IMR-90 (cell line): ENCODE measurements around the gene NOXO1. TPM values are rescaled to one million over a fixed set of nuclear protein-coding genes. Genes with fewer than 3 reads are reported as not detected.

Experiments
- ATAC-seq: fragments of 200-7000 bp; cut with Tn5 transposase; 2 replicates; pipeline ENCODE4 v1.9.1; 2020; ENCODE audit warnings: low read depth, mild to moderate bottlenecking, moderate library complexity
- BruUV-seq: library from RNA; stranded (reverse); fragments of 400-500 nt; replicated peaks from 2 replicates; lab custom pipeline; 2021; lab: Mats Ljungman, UMichigan
- CTCF ChIA-PET: fragments of 300-600 bp; formaldehyde crosslinking; extraction: SDS; loops from one replicate; lab custom pipeline; 2021; ENCODE audit warnings: antibody characterized with exemption; lab: Yijun Ruan, JAX
- POLR2A ChIA-PET: fragments of 300-600 bp; sonication (Branson Sonifier 250); formaldehyde crosslinking; loops from one replicate; lab custom pipeline; 2022; ENCODE audit warnings: antibody characterized with exemption; ENCODE audit not compliant: unreplicated experiment; lab: Charles Lee
- DNase-seq: peaks from one replicate; pipeline ENCODE4 v3.0.0; 2013
- H2AFZ ChIP-seq: replicated peaks from 2 replicates; pipeline ENCODE3; 2013; ENCODE audit warnings: low read length, mild to moderate bottlenecking; ENCODE audit not compliant: poor library complexity
- H2AK5ac ChIP-seq: 2 replicates; pipeline ENCODE4 v1.6.1; 2013; ENCODE audit warnings: low read depth, low read length, inconsistent platforms
- H2AK9ac ChIP-seq: replicated peaks from 2 replicates; pipeline ENCODE3; 2013; ENCODE audit warnings: mild to moderate bottlenecking, low read depth, low read length, moderate library complexity; ENCODE audit not compliant: poor library complexity
- H2BK120ac ChIP-seq: 2 replicates; pipeline ENCODE4 v1.6.1; 2013; ENCODE audit warnings: low read depth, low read length, inconsistent platforms
- H2BK15ac ChIP-seq: 3 replicates; pipeline ENCODE4 v1.6.1; 2013; ENCODE audit warnings: low read depth, low read length, inconsistent platforms
- H2BK20ac ChIP-seq: 2 replicates; pipeline ENCODE4 v1.6.1; 2013; ENCODE audit warnings: low read depth, mild to moderate bottlenecking, inconsistent platforms, low read length, moderate library complexity
- H2BK5ac ChIP-seq: 2 replicates; pipeline ENCODE4 v1.6.1; 2013; ENCODE audit warnings: mild to moderate bottlenecking, low read depth, low read length, inconsistent platforms; ENCODE audit not compliant: poor library complexity, severe bottlenecking
- H3K14ac ChIP-seq: replicated peaks from 2 replicates; pipeline ENCODE4 v1.6.1; 2013; ENCODE audit warnings: low read depth, low read length, inconsistent platforms
- H3K18ac ChIP-seq: 2 replicates; pipeline ENCODE4 v1.6.1; 2013; ENCODE audit warnings: low read depth, low read length, control low read depth
- H3K23ac ChIP-seq: 2 replicates; pipeline ENCODE4 v1.6.1; 2013; ENCODE audit warnings: low read depth, low read length, inconsistent platforms
- H3K27ac ChIP-seq: 2 replicates; pipeline ENCODE4 v1.5.1; 2013; ENCODE audit warnings: mild to moderate bottlenecking, control low read depth, low read length; ENCODE audit not compliant: insufficient read depth
- H3K27me3 ChIP-seq: 2 replicates; pipeline ENCODE4 v1.6.1; 2013; ENCODE audit warnings: low read length; ENCODE audit not compliant: control insufficient read depth, insufficient read depth
- H3K36me3 ChIP-seq: 2 replicates; pipeline ENCODE4 v1.6.1; 2013; ENCODE audit warnings: low read length, mixed read lengths; ENCODE audit not compliant: control insufficient read depth, insufficient read depth
- H3K4ac ChIP-seq: 2 replicates; pipeline ENCODE4 v1.6.1; 2013; ENCODE audit warnings: low read depth, low read length, inconsistent platforms
- H3K4me1 ChIP-seq: 2 replicates; pipeline ENCODE4 v1.6.1; 2013; ENCODE audit warnings: low read length, mixed read lengths; ENCODE audit not compliant: control insufficient read depth, insufficient read depth
- H3K4me2 ChIP-seq: 2 replicates; pipeline ENCODE4 v1.6.1; 2013; ENCODE audit warnings: low read depth, mild to moderate bottlenecking, control low read depth, low read length, moderate library complexity
- H3K4me3 ChIP-seq: 2 replicates; pipeline ENCODE4 v1.5.1; 2013; ENCODE audit warnings: low read depth, mild to moderate bottlenecking, control low read depth, low read length, moderate library complexity; ENCODE audit not compliant: insufficient read depth
- H3K56ac ChIP-seq: 2 replicates; pipeline ENCODE4 v1.6.1; 2013; ENCODE audit warnings: low read length, inconsistent platforms; ENCODE audit not compliant: insufficient read depth; ENCODE audit errors: extremely low read depth
- H3K79me1 ChIP-seq, 2 experiments: 2 replicates each; pipeline ENCODE4 v1.6.1; 2013; ENCODE audit warnings: low read length in 2 of 2, inconsistent platforms in 1 of 2, low read depth in 1 of 2
- H3K9ac ChIP-seq: 2 replicates; pipeline ENCODE4 v1.6.1; 2013; ENCODE audit warnings: low read depth, low read length, control low read depth
- H3K9me1 ChIP-seq: 2 replicates; pipeline ENCODE4 v1.6.1; 2013; ENCODE audit warnings: low read length, inconsistent platforms; ENCODE audit not compliant: insufficient read depth
- H3K9me3 ChIP-seq: 2 replicates; pipeline ENCODE4 v1.6.1; 2013; ENCODE audit warnings: low read length; ENCODE audit not compliant: control insufficient read depth, insufficient read depth
- H4K20me1 ChIP-seq: 2 replicates; pipeline ENCODE4 v1.6.1; 2013; ENCODE audit warnings: low read length, inconsistent platforms; ENCODE audit not compliant: insufficient read depth
- H4K5ac ChIP-seq: 2 replicates; pipeline ENCODE4 v1.6.1; 2013; ENCODE audit warnings: mild to moderate bottlenecking, low read depth, low read length, control low read depth
- H4K8ac ChIP-seq, 2 experiments: 2 replicates each; pipeline ENCODE4 v1.6.1; 2013; ENCODE audit warnings: low read depth in 2 of 2, low read length in 2 of 2, control low read depth in 1 of 2, inconsistent platforms in 1 of 2
- H4K91ac ChIP-seq: 2 replicates; pipeline ENCODE4 v1.6.1; 2013; ENCODE audit warnings: low read depth, low read length, inconsistent platforms; ENCODE audit not compliant: insufficient read depth
- CEBPB ChIP-seq: IDR thresholded peaks from 2 replicates; pipeline ENCODE4 v1.6.1; 2012; ENCODE audit warnings: low read depth, low read length, improper control_type of control experiment
- CHD1 ChIP-seq: IDR thresholded peaks from 2 replicates; pipeline ENCODE4 v1.6.1; 2012; ENCODE audit warnings: low read depth, low read length, improper control_type of control experiment
- CTCF ChIP-seq: conservative IDR thresholded peaks from 2 replicates; pipeline ENCODE4 v1.5.1; 2012; ENCODE audit warnings: mild to moderate bottlenecking, low read depth, low read length, improper control_type of control experiment
- MAFK ChIP-seq: IDR thresholded peaks from 2 replicates; pipeline ENCODE4 v1.6.1; 2012; ENCODE audit warnings: low read depth, low read length, improper control_type of control experiment
- MAZ ChIP-seq: IDR thresholded peaks from 2 replicates; pipeline ENCODE4 v1.6.1; 2012; ENCODE audit warnings: low read depth, mild to moderate bottlenecking, low read length, improper control_type of control experiment, moderate library complexity, borderline replicate concordance
- POLR2A ChIP-seq: IDR thresholded peaks from 2 replicates; pipeline ENCODE4 v1.6.1; 2012; ENCODE audit warnings: mild to moderate bottlenecking, low read depth, low read length
- RAD21 ChIP-seq: IDR thresholded peaks from 2 replicates; pipeline ENCODE4 v1.6.1; 2012; ENCODE audit warnings: low read length, improper control_type of control experiment
- RFX5 ChIP-seq: IDR thresholded peaks from 2 replicates; pipeline ENCODE4 v1.8.0; 2012; ENCODE audit warnings: low read depth, mild to moderate bottlenecking, low read length, moderate library complexity
- SMC3 ChIP-seq: fragments of 150-350 bp; IDR thresholded peaks from 2 replicates; pipeline ENCODE4 v1.6.1; 2016; ENCODE audit warnings: low read depth, mild to moderate bottlenecking, antibody characterized with exemption, low read length, moderate library complexity
- USF2 ChIP-seq: fragments of 150-350 bp; IDR thresholded peaks from 2 replicates; pipeline ENCODE4 v1.6.1; 2017; ENCODE audit warnings: mild to moderate bottlenecking, antibody characterized with exemption, low read length, low read depth
- WGBS, 2 experiments: methylation state at CpG; one replicate each; pipeline versions ENCODE4 v1.1.5 to v1.1.7; 2013; ENCODE audit warnings: missing lambda C conversion rate in 2 of 2; ENCODE audit not compliant: insufficient read length in 1 of 2; ENCODE audit errors: extremely low coverage in 2 of 2; 5-methylcytosine and 5-hydroxymethylcytosine counted together
- dilution Hi-C: fragments of 300-500 bp; cut with HindIII; formaldehyde crosslinking; loops from one replicate; pipeline ENCODE4 v1.14.3; 2018; ENCODE audit warnings: low sequenced_read_pairs; ENCODE audit not compliant: unreplicated experiment
- in situ Hi-C: fragments of 300-500 bp; cut with MboI; formaldehyde crosslinking; loops from 3 replicates; pipeline ENCODE4 v1.14.3; 2019; ENCODE audit warnings: low sequenced_read_pairs, inconsistent platforms, mixed read lengths
- intact Hi-C: fragments of 100-400 bp; cut with micrococcal nuclease; formaldehyde crosslinking; loops from 2 replicates; pipeline ENCODE4 v1.10.0; 2022
- polyA plus RNA-seq, 3 experiments: library from polyadenylated mRNA; depleted of rRNA; stranded (reverse); fragments of >200 nt; gene quantifications; 2 replicates each; pipeline ENCODE4 v1.2.3, GENCODE V29; 2012; ENCODE audit warnings: low replicate concordance in 1 of 3
- total RNA-seq: library from RNA; depleted of rRNA; stranded (reverse); fragments of >200 nt; gene quantifications from 2 replicates; pipeline ENCODE4 v1.2.3, GENCODE V29; 2012
- TF ChIP-seq, protein P1 (sequence below): fragments of 150-350 bp; IDR thresholded peaks from 2 replicates; pipeline ENCODE4 v1.6.1; 2016; ENCODE audit warnings: low read depth, mild to moderate bottlenecking, low read length, moderate library complexity, borderline replicate concordance

Gene NOXO1
- total and polyA plus RNA-seq, 2 of the 4 experiments (the other 2 are of a cell fraction) = 0.56 TPM; not detected in 1

DNA sequence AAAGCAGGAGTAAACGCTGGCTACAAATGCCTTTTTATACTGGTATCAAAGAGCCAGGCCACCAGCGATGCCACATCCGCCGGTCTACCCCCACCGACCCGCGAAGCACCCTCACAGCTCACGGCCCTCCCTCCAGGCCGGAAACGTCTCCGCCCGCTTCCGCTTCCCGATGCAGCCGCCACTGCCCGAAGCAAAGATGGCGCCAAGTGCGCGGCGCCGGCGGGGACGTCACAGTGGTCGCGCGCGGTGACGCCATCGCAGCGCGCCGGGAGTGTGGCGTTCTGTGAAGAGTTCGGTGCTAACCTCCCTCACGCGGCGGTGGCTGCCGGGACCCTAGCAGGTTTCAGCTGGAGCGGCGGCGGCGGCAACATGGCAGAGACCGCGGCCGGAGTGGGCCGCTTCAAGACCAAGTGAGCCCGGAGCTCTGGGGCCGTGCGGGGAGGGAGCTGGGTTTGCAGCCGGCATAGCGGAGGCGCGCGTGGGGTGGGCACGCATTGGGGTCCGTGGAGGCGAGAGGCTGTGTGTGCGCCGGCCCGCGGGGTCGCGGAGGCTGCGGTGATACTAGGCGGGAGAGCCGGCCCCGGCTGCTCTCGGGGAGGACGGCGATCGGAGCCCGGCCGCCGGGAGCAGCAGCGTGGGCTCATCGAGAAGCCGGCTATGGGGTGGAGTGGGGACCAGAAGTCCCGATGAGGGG is 9.3 kb downstream of the NOXO1 start, which contains the start of gene TBL3 (continued):
- TF ChIP-seq SMC3 = no peak
- no peak for TF ChIP-seq RAD21

DNA sequence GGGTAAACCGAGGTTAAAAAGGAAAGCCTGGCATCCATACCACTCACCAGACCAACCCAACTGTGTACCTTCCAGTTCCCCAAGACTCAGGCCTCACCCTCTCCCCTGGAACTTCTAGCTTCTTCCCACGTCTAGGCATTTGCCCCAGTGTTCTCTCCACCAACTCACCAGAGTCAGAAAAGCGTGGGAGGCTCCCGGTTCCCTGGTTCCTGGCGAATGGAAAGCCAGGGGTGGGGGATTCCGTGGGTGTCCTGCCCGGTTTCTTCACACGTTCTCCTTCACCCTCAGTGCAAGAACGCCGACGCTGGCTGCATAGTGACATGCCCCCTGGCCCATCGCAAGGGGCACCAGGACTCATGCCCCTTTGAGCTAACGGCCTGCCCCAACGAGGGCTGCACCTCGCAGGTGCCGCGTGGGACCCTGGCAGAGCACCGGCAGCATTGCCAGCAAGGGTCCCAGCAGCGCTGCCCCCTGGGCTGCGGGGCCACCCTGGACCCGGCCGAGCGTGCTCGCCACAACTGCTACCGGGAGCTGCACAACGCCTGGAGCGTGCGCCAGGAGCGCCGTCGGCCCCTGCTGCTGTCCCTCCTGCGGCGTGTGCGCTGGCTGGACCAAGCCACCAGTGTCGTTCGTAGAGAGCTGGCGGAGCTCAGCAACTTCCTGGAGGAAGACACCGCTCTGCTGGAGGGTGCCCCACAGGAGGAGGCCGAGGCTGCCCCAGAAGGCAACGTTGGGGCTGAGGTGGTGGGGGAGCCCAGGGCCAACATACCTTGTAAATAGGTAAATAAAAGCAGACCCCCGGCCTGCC is 12.9 kb downstream of the NOXO1 start:
- DNase-seq = no peak
- 97% methylated on average over 16 of the region's 41 CpGs; no CpG with 5 or more reads in 1 of the 2 experiments for WGBS, 2 experiments
- H3K79me1 ChIP-seq = peaks cover 9 to 54% of the 10 kb centered on the region in 2 experiments
- H3K36me3 ChIP-seq = peaks cover 6% of the 10 kb centered on the region
- peaks cover 3% of the 10 kb centered on the region; the same call in 1 of the 2 replicates for H3K9me1 ChIP-seq
- H2BK120ac ChIP-seq = no peak overlapping the region
- no peak overlapping the region for H3K4me2 ChIP-seq
- H3K4ac ChIP-seq = no peak overlapping the region
- H4K91ac ChIP-seq = no peak overlapping the region
- no peak overlapping the region for H2AK5ac ChIP-seq
- H2BK15ac ChIP-seq = no peak overlapping the region
- no peak overlapping the region for H3K4me3 ChIP-seq
- peaks cover 11% of the 10 kb centered on the region for H3K4me1 ChIP-seq
- no peak overlapping the region for H3K18ac ChIP-seq
- no peak for ATAC-seq
- no peak overlapping the region for H2AK9ac ChIP-seq
- H2BK5ac ChIP-seq = no peak overlapping the region
- H3K56ac ChIP-seq = no peak overlapping the region
- BruUV-seq = no TSS peak
- H3K9ac ChIP-seq = no peak overlapping the region
- intact Hi-C loops = no loop called here
- no peak overlapping the region for H2AFZ ChIP-seq
- H2BK20ac ChIP-seq = no peak overlapping the region
- peaks cover 13% of the 10 kb centered on the region for H4K20me1 ChIP-seq
- no peak overlapping the region for H4K5ac ChIP-seq
- in situ Hi-C loops = no loop called here
- no peaks in the 10 kb centered on the region for H3K9me3 ChIP-seq
- no peak overlapping the region for H4K8ac ChIP-seq
- no peak overlapping the region for H3K27ac ChIP-seq
- ChIA-PET POLR2A (no interaction called here), CTCF (no interaction called here)
- H3K14ac ChIP-seq = no peak overlapping the region
- H3K23ac ChIP-seq = no peak overlapping the region
- dilution Hi-C loops = no loop called here
- H3K27me3 ChIP-seq = no peaks in the 10 kb centered on the region
- TF ChIP-seq POLR2A (no peak), USF2 (no peak), SMC3 (no peak), MAZ (no peak), MAFK (no peak), CTCF (no peak), CHD1 (no peak), CEBPB (no peak), RFX5 (no peak)
- TF ChIP-seq, protein P1, sequence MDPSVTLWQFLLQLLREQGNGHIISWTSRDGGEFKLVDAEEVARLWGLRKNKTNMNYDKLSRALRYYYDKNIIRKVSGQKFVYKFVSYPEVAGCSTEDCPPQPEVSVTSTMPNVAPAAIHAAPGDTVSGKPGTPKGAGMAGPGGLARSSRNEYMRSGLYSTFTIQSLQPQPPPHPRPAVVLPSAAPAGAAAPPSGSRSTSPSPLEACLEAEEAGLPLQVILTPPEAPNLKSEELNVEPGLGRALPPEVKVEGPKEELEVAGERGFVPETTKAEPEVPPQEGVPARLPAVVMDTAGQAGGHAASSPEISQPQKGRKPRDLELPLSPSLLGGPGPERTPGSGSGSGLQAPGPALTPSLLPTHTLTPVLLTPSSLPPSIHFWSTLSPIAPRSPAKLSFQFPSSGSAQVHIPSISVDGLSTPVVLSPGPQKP = no peak
